Stimulated activated naive CD8-positive, alpha-beta T cell treated with anti-CD3 and anti-CD28 coated beads, Interleukin-15, amount 100 ng/mL, for 72 hours (primary cell): ENCODE data around the gene IGSF8.
"Not testable (repeated sequence)": the region's sequence is repeated elsewhere in the genome, so short reads cannot be mapped to it uniquely, and the experiment has no call there.

Experiments
- ATAC-seq: fragments of 150-1000 bp; cut with Tn5 transposase; 2 replicates; pipeline ENCODE4 v1.10.0; 2021; ENCODE audit warnings: mild to moderate bottlenecking, moderate library complexity
- DNase-seq, 2 donors: peaks; one replicate each; pipeline ENCODE4 v3.0.0; 2021 to 2022
- H3K27ac Mint-ChIP-seq, 2 donors: one replicate each; pipeline ENCODE4 v1.8.0; 2022; ENCODE audit warnings: mild to moderate bottlenecking in 2 of 2, mixed read lengths in 2 of 2, moderate library complexity in 2 of 2
- H3K27me3 Mint-ChIP-seq: one replicate; pipeline ENCODE4 v1.8.0; 2022; ENCODE audit warnings: mixed read lengths
- H3K4me1 Mint-ChIP-seq: one replicate; pipeline ENCODE4 v1.8.0; 2022; ENCODE audit warnings: mild to moderate bottlenecking, mixed read lengths
- H3K4me3 Mint-ChIP-seq, 2 donors: one replicate each; pipeline ENCODE4 v1.8.0; 2022; ENCODE audit warnings: mild to moderate bottlenecking in 2 of 2, mixed read lengths in 2 of 2, moderate library complexity in 1 of 2
- H3K9me3 Mint-ChIP-seq, 2 donors: one replicate each; pipeline ENCODE4 v1.8.0; 2022; ENCODE audit warnings: mixed read lengths in 2 of 2

IGSF8 gene

DNA sequence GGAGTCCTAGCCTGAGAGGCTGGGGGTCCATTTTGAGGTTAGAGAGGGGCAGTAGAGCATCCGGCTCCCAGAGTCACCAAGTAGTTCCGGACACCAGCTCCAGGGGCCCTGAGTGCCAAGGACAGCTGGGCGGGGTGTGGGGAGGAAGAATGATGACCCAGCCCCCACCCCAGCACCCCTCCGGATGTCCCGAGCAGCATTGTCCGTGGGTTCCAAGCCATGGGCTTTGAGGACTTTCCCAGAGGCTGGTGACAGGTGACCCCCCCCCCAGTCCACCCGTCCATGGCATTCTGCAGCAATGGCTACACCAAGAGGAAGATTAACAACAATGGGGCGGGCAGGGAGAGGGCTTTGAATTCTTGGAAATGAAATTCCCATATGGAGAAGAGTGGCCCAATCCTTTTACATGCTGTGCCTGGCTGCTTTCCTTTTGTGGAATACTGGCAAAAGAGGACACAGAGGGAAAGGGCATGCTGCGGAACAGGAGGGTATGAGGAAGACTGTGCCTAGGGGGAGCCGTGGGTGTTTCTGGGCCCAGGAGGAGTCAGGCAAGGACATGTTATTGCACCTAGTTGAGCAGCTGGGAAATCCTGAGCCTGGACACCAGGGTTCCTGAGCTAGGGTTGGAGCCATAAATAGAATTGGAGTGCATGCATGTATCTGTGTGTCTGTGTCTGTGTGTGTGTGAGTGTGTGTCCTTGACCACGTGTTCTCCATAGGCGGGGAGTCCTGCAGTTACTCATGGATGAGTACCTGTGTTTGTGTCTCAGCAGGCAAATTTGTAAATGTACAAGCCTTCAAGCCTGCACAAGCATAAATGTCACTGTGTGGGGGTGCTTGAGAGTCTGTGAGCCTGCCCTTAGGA is 18.1 kb upstream of the IGSF8 start:
- Mint-ChIP-seq H3K4me1 (no peaks in the 10 kb centered on the region), H3K4me3 (no peak overlapping the region), H3K9me3 (no peaks in the 10 kb centered on the region), H3K27ac (no peak overlapping the region), H3K27me3 (peaks cover 10% of the 10 kb centered on the region)
- ATAC-seq (no peak), DNase-seq (no peak)

DNA sequence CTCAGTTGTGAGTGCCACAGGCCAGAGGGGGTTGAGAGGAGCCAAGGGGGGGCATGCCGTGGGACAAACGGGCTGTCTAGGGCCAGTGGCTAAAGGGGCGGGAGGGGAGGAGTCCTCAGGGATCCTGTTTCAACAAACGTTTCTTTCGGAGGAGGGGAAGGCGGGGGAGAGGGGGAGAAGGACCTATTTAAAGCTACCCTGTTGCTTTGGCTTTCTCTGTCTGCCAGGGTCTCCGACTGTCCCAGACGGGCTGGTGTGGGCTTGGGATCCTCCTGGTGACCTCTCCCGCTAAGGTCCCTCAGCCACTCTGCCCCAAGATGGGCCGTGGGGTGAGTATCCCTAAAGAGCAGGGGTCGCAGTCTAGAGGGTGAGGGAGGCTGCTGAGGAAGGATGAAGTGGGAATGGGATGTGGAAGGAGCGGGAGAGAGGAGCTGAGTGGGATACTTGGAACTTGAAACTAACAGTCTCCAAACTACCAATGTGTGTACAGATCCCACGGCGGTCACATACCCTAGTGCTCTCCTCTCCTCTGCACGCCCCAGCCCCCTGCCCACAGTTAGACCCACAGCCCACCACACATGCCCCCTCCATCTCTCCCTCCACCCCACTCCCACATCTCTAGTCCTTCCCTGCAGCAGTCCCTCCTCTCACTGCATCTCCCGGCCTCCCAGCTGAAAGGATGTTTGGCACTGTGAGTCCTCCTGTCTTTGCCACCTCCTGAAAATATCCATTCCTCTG is 17.3 kb upstream of the IGSF8 start, which contains the start of gene ATP1A2:
ATP1A2 (plus strand) TSS at position 215 of the 738 bp plus-strand sequence; CDS start at position 318, 103 bp downstream.
- no peak for ATAC-seq
- no peaks in the 10 kb centered on the region for H3K9me3 Mint-ChIP-seq
- peaks cover 10% of the 10 kb centered on the region for H3K27me3 Mint-ChIP-seq
- no peak within 1 kb of the TSS for H3K4me3 Mint-ChIP-seq
- H3K27ac Mint-ChIP-seq = no peak within 1 kb of the TSS
- H3K4me1 Mint-ChIP-seq = no peaks in the 10 kb centered on the region
- DNase-seq = no peak

DNA sequence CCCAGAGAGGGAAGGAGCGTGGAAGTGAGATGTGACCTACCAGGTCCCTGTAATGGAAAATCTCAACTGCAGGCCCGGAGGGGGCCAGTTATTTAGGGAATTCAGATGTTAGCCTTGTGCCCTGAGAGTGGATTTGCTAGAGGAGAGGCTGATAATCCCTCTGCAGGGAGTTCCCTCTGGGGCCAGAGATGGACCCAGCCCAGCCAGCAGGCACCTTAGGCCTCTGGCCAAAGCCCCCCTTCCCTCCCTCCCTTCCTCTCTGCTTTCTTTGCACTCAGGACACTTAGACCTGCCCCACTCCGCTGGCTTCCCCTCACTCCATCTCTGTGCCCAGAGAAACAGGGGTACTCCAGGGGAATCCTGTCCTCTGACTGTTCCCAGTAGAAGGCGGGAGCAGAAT is 15.7 kb upstream of the IGSF8 start:
- Mint-ChIP-seq H3K9me3 (no peaks in the 10 kb centered on the region), H3K27me3 (peaks cover 10% of the 10 kb centered on the region), H3K4me1 (peaks cover 3% of the 10 kb centered on the region), H3K4me3 (no peak overlapping the region), H3K27ac (no peak overlapping the region)
- no peak for ATAC-seq
- DNase-seq = no peak

DNA sequence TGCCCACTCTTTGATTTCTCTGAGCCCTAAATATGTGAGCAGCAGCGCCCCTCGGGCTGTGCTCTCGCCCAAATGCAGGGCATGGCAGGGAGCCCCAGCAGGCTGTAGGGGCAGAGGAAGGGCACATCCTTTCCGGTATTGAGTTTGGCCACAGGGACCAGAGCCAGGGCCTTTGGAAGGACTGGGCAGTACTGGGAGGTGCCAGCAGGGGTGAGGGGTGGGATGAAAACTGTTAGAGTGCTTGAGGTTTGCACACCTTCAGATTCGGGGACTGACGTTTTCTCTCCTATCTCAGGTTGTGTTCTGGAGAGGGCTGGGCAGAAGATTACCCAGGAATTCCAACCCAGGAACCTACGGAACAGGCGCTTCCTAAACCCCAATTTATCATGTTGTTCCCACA is 15.0 kb upstream of the IGSF8 start:
- ATAC-seq = no peak
- no peak overlapping the region for H3K4me3 Mint-ChIP-seq
- peaks cover 9% of the 10 kb centered on the region for H3K4me1 Mint-ChIP-seq
- H3K9me3 Mint-ChIP-seq = peaks cover 0 to 5% of the 10 kb centered on the region in 2 donors
- H3K27me3 Mint-ChIP-seq = peaks cover 10% of the 10 kb centered on the region
- DNase-seq = no peak
- no peak overlapping the region for H3K27ac Mint-ChIP-seq

DNA sequence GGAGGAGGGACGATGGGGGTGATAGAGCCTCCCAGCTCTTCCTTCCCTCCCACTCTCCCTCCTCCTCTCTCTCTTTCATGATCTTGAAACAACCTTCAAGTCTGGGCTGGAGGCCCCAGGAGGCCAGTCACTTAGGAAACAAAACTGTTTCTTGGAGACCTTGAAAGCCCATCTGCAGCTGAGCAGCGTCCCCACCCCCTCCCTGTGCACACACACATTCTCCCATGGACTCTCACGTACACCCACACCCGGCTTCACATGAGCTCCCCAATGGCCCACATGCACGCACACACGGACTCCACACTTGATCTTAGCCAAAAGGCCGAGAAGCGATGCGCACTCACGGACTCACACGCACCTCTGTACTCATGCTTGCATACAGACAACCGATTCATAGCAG is 13.9 kb upstream of the IGSF8 start:
- Mint-ChIP-seq H3K9me3 (peaks cover 0 to 5% of the 10 kb centered on the region in 2 donors), H3K4me1 (peaks cover 9% of the 10 kb centered on the region), H3K4me3 (no peak overlapping the region), H3K27me3 (peaks cover 10% of the 10 kb centered on the region), H3K27ac (no peak overlapping the region)
- ATAC-seq (no peak), DNase-seq (no peak)

DNA sequence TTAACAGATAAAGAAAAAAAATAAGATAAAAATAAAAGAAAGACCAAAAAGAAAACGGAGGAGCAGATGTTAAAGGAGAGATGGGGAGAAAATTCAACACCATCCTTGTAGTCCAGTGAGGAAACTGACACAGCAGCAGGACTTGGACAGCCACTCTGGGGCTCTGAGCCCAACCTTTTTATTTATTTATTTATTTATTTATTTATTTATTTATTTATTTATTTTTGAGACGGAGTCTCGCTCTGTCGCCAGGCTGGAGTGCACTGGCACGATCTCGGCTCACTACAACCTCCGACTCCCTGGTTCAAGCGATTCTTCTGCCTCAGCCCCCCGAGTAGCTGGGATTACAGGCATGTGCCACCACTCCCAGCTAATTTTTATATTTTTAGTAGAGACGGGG is 13.0 kb upstream of the IGSF8 start:
- not testable (repeated sequence) for DNase-seq, H3K9me3 Mint-ChIP-seq, ATAC-seq, H3K27ac Mint-ChIP-seq, H3K4me1 Mint-ChIP-seq, H3K4me3 Mint-ChIP-seq, H3K27me3 Mint-ChIP-seq

DNA sequence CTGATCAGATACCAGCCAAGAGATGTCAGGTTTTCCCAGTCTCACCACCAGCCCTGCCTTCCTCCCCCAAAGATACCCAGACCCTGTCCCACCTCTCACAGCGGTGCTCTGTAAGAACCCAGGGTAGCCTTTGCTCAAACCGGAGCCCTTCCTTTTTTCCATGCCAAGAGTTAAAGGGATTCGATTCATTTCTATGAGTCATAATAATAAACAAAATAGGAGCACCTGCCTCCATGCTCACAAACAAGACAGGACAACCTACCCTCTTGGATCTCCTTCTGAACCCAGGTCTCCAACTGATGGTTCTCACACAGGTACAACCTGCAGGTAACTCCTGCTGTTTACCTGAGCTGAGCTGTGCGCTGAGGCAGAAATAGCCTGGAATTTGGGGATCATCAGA is 11.3 kb upstream of the IGSF8 start:
- Mint-ChIP-seq H3K27me3 (no peaks in the 10 kb centered on the region), H3K27ac (peak overlapping the region in 1 of 2 donors; percentile 66), H3K4me1 (peaks cover 9% of the 10 kb centered on the region), H3K9me3 (peaks cover 0 to 5% of the 10 kb centered on the region in 2 donors), H3K4me3 (no peak overlapping the region)
- DNase-seq (no peak), ATAC-seq (no peak)

DNA sequence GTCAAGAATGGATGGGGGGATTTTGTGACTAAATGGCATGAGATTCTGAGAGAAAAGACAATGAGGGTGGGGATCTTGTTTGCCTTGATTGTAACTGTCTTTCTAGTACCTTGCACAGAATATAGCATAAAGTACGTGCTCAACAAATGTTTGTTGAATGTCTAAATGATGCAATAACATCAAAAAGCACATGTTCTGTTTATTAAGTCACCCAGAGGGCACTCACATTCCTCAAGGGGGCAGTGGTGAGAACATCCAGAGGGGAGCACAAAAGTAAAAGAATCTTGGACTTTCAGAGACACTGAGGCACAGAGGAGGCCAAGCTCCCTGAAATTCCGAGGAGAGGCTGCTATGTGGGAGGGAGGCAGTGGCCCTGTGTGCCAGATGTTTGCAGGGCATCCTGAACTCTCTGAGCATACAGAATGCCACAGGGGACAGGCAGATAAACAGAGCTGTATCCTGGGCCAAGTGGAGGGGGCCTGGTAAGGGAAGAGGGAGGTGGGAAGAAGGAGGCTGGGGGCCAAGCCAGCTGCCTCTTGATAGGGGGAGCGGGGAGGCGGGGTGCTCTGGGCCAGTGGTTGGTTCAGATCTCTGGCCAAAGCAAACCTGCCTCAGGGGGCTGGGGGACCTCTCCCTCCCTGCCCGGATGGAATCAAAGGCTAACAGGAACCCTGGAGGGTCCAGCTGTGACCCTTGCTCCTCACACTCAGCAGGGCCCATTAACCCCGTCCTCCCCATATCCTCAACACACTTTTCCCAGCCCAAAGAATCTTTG is 10.7 kb upstream of the IGSF8 start:
- no peak overlapping the region for H3K4me3 Mint-ChIP-seq
- peaks cover 0 to 5% of the 10 kb centered on the region in 2 donors for H3K9me3 Mint-ChIP-seq
- ATAC-seq (peak; percentile 62), DNase-seq (peak; percentile 37 to 48)
- H3K4me1 Mint-ChIP-seq = peaks cover 9% of the 10 kb centered on the region
- H3K27ac Mint-ChIP-seq = peak overlapping the region; percentile 93 to 95
- H3K27me3 Mint-ChIP-seq = no peaks in the 10 kb centered on the region

DNA sequence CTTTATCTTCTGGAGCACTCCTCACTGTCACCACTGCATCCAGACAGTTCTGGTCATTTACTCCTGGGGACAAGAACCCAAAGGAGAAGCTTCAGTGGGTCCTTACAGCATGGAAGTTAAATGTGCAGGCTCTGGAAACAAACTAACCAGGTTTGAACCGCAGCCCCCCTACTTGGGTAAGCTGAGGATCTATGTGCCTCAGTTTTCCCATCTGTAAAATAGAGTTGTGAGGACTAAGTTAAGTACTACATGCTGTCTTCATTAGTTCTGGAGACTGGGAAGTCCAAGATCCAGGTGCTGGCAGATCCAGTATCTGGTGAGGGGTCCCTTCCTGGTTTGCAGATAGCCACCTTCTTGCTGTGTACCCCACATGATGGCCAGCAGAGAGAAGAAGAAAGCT is 9.1 kb upstream of the IGSF8 start:
- Mint-ChIP-seq H3K27me3 (no peaks in the 10 kb centered on the region), H3K9me3 (peaks cover 0 to 5% of the 10 kb centered on the region in 2 donors), H3K4me1 (peaks cover 20% of the 10 kb centered on the region), H3K4me3 (no peak overlapping the region), H3K27ac (no peak overlapping the region)
- no peak for ATAC-seq
- no peak for DNase-seq

DNA sequence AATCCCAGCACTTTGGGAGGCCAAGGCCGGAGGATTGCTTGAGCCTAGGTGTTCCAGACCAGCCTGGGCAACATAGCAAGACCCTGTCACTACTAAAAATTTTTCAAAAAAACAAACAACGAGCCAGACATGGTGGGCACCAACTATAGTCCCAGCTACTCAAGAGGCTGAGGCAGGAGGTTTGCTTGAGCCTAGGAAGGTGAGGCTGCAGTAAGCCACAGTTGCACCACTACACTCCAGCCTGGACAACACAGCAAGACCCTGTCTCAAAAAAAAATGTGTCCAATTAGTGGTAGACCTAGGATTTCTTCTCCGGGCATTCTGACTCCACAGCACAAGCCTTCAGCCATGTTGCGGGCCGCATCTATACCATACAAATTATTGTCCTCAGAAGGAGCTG is 6.7 kb upstream of the IGSF8 start:
- H3K27me3 Mint-ChIP-seq = no peaks in the 10 kb centered on the region
- H3K4me1 Mint-ChIP-seq = peaks cover 43% of the 10 kb centered on the region
- ATAC-seq (no peak), DNase-seq (no peak)
- H3K9me3 Mint-ChIP-seq = peaks cover 0 to 5% of the 10 kb centered on the region in 2 donors
- H3K27ac Mint-ChIP-seq = no peak overlapping the region
- no peak overlapping the region for H3K4me3 Mint-ChIP-seq

DNA sequence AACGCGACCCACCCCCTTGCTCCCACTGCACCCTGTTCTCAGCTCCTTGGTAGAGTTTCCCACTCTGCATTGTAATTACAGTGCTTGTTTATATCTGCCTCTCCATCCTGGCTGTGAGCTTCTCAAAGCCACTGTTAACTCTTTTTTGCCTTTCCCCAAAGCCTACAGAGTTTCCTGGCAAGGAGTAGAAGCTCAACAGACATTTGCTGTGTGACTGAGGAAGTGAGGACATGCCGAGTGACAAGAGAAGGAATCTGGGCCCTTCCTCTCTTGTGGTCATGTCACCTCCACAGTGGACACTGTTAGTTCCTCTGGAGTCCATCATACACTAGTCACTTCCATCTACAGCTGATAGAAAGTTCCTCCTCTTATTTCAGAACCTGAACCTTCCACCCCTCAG is 6.1 kb upstream of the IGSF8 start:
- H3K4me1 Mint-ChIP-seq = peaks cover 50% of the 10 kb centered on the region
- no peak overlapping the region for H3K27ac Mint-ChIP-seq
- no peaks in the 10 kb centered on the region for H3K27me3 Mint-ChIP-seq
- no peak for ATAC-seq
- peaks cover 0 to 5% of the 10 kb centered on the region in 2 donors for H3K9me3 Mint-ChIP-seq
- no peak for DNase-seq
- H3K4me3 Mint-ChIP-seq = no peak overlapping the region

DNA sequence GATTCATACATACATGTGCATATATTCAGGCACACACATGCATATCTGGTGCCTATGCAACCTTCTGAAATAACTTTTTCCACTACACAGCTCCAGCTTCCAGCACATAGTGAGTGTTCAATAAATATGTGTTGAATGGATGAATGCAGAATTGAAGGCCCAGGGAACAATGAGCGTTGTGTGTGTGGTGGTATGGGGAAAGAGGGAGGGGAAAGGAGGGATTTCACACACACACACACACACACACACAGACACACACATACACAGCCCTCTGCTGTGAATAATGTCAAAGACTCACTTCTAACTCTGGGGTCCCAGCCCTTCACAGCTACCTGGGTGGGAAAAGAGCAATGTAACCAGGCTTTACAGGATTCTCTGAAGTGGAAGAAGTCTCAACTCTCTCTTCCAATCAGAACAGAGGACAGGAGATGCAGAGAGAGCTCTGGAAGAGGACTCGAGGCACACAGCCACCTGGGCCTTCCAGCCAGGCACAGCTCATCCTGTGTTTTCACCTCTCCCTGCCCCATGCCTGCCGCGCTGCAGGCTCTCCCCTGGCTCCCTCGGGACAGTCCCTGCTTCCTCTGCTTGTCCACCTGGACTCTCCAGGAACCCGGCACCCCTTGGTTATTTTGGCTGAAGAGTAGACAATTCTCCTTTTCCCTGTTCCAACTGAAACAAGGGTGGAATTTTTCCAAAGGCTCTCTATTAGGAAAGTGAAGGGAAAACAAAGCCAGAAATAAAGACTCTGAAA is 5.4 kb upstream of the IGSF8 start:
- Mint-ChIP-seq H3K27me3 (no peaks in the 10 kb centered on the region), H3K4me1 (peaks cover 51% of the 10 kb centered on the region), H3K9me3 (peaks cover 0 to 4% of the 10 kb centered on the region in 2 donors), H3K27ac (no peak overlapping the region), H3K4me3 (no peak overlapping the region)
- no peak for DNase-seq
- ATAC-seq = no peak

DNA sequence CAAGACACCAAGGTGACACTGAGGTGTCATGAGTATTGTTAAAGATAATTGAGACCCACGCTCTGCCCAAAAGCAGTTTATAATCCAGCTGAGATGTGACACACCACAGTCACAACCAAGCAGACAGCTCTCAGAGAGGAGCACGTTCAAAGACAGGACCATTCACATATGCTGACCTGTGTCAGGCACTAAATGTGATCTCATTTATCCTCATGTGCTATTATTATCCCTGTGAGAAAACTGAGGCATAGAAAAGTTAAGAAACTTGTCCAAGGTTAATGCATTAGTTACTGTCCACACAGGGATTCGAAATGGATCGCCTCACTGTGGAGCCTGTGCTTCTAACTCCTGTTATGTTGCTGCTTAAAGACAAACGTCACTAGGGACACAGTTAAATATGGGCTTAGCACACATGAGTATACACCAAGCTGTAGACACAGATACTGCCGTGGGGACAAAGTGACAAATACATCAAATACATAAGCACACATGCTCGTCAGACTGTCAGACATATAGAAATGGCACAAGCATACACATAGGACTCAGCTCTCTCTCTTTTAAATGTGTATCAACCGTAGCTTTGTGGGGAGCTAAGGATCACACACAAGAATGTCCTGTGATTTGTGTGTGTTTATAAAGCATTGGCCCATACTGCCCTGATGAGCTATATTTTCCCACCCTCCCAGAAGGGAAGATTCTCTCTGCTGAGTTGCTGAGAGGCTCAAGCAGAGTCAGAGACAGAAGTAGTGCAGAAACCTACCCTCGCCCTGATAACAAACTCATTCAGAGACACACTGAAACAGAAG is 3.5 kb upstream of the IGSF8 start:
- Mint-ChIP-seq H3K27ac (peak overlapping the region in 1 of 2 donors; percentile 6), H3K4me3 (peak overlapping the region in 1 of 2 donors; percentile 80), H3K4me1 (peaks cover 57% of the 10 kb centered on the region), H3K9me3 (no peaks in the 10 kb centered on the region), H3K27me3 (no peaks in the 10 kb centered on the region)
- DNase-seq (no peak), ATAC-seq (no peak)

DNA sequence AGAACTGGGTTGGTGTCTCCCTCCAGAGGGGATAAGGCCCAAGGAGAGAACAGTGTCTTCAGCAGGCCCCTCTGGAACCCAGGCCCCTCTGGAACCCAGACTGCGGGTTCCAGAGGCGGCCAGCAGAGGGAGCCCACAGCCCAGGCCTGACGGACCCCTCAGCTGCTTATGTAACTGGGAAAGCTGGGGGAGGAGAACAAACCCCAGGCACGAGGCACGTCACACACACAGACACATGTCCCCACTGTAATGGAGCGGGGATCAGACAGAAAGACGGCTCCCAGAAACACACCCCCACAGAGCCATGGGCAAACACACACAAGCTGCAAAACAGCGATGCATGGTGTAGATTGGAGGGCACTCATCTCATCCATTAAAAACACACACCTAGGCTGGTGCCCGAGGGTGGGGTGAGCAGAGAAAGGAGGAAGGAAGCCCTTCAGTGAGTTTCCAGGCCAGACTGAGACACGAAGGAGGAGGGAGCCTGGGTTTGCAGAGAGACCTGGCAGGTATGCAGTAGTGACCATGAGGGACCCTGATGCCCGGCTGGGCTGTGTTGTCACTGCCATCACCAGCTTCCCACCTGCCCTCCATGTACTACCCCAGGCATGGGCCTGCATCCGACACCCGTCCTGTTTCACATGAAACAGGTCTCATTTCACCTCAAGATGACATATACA is 2.8 kb upstream of the IGSF8 start:
- peak overlapping the region; percentile 73 to 80 for H3K4me3 Mint-ChIP-seq
- H3K9me3 Mint-ChIP-seq = no peaks in the 10 kb centered on the region
- peaks cover 64% of the 10 kb centered on the region for H3K4me1 Mint-ChIP-seq
- H3K27ac Mint-ChIP-seq = peak overlapping the region; percentile 85 to 95
- peak; percentile 76 to 79 for DNase-seq
- H3K27me3 Mint-ChIP-seq = no peaks in the 10 kb centered on the region
- peak; percentile 57 for ATAC-seq
